HCT116 (cell line): Measurements from ENCODE around the gene SLC6A2. TPM values are rescaled to one million over a fixed set of nuclear protein-coding genes. Genes with fewer than 3 reads are reported as not detected.

Experiments
- ATAC-seq: fragments of 200-7000 bp; cut with Tn5 transposase; 2 replicates; pipeline ENCODE4 v1.9.1; 2020; ENCODE audit warnings: mild to moderate bottlenecking, moderate library complexity
- BruUV-seq: library from RNA; stranded (reverse); fragments of 400-500 nt; replicated peaks from 2 replicates; lab custom pipeline; 2021; lab: Mats Ljungman, UMichigan
- CTCF ChIA-PET: fragments of 300-600 bp; sonication (Branson Sonifier 250); formaldehyde crosslinking; loops from one replicate; lab custom pipeline; 2021; ENCODE audit warnings: antibody characterized with exemption; lab: Charles Lee
- POLR2A ChIA-PET: fragments of 300-600, 350-600 bp; sonication (Branson Sonifier 250); formaldehyde crosslinking; loops from one replicate; lab custom pipeline; 2021; ENCODE audit warnings: antibody characterized with exemption; lab: Charles Lee
- RAD21 ChIA-PET, 2 experiments: fragments of 300-600 bp; sonication (Branson Sonifier 250); formaldehyde crosslinking; loops; one replicate each; lab custom pipeline; 2023; ENCODE audit warnings: low total read pairs in 2 of 2; ENCODE audit not compliant: uncharacterized antibody in 2 of 2, unreplicated experiment in 2 of 2, low non-redundant PET in 1 of 2; lab: Charles Lee
- DNase-seq: peaks from one replicate; pipeline ENCODE4 v3.0.0-alpha.2; 2010; ENCODE audit warnings: low read depth, low spot score
- H2AFZ ChIP-seq: fragments of 200-600 bp; shearing (Covaris generic), sonication (generic); 2 replicates; pipeline ENCODE4 v1.6.1; 2017; ENCODE audit warnings: low read depth, mixed run types, mixed read lengths, antibody characterized with exemption, low read length; ENCODE audit not compliant: poor library complexity, severe bottlenecking
- H3K27ac ChIP-seq: 2 replicates; pipeline ENCODE4 v1.5.1; 2012; ENCODE audit warnings: low read depth, low read length
- H3K27me3 ChIP-seq: fragments of 200-600 bp; sonication (generic); 2 replicates; pipeline ENCODE4 v1.6.1; 2016; ENCODE audit warnings: mixed run types, low read length, mixed read lengths; ENCODE audit not compliant: insufficient read depth
- H3K36me3 ChIP-seq, 2 experiments: fragments of 200-500 bp in 1 of 2; fragments of 200-600 bp in 1 of 2; sonication (Bioruptor generic) in 1 of 2; sonication (generic) in 1 of 2; 2 replicates each; pipeline versions ENCODE4 v1.5.1 to v1.6.1; 2014 to 2016; ENCODE audit warnings: low read length in 2 of 2, inconsistent platforms in 1 of 2, mixed read lengths in 1 of 2, mixed run types in 1 of 2; ENCODE audit not compliant: insufficient read depth in 2 of 2, control insufficient read depth in 1 of 2
- H3K4me1 ChIP-seq, 2 experiments: fragments of 200-600 bp in 1 of 2; sonication (generic) in 1 of 2; 2 replicates each; pipeline versions ENCODE4 v1.5.1 to v1.6.1; 2012 to 2017; ENCODE audit warnings: low read length in 2 of 2, inconsistent platforms in 1 of 2, mild to moderate bottlenecking in 1 of 2, mixed read lengths in 1 of 2, mixed run types in 1 of 2, moderate library complexity in 1 of 2; ENCODE audit not compliant: insufficient read depth in 2 of 2, control insufficient read depth in 1 of 2
- H3K4me2 ChIP-seq: fragments of 200-600 bp; sonication (generic); 2 replicates; pipeline ENCODE4 v1.6.1; 2017; ENCODE audit warnings: mixed run types, low read length, mixed read lengths
- H3K4me3 ChIP-seq, 2 experiments: fragments of 200-600 bp in 1 of 2; sonication (generic) in 1 of 2; replicated peaks in 1 of 2; 2 replicates each; pipeline ENCODE4 v1.5.1; 2011 to 2016; ENCODE audit warnings: low read length in 2 of 2, control low read depth in 1 of 2, low read depth in 1 of 2, mild to moderate bottlenecking in 1 of 2, mixed read lengths in 1 of 2, mixed run types in 1 of 2
- H3K79me2 ChIP-seq: fragments of 200-600 bp; sonication (generic); 2 replicates; pipeline ENCODE4 v1.6.1; 2017; ENCODE audit warnings: mild to moderate bottlenecking, mixed run types, low read length, moderate library complexity, mixed read lengths; ENCODE audit not compliant: insufficient read depth
- H3K9ac ChIP-seq: fragments of 200-600 bp; sonication (generic); 2 replicates; pipeline ENCODE4 v1.6.1; 2016; ENCODE audit warnings: low read length, mixed read lengths
- H3K9me2 ChIP-seq: fragments of 200-600 bp; sonication (generic), shearing (Covaris generic); 2 replicates; pipeline ENCODE4 v1.6.1; 2017; ENCODE audit warnings: mixed run types, mild to moderate bottlenecking, moderate library complexity; ENCODE audit not compliant: insufficient read depth
- H3K9me3 ChIP-seq, 2 experiments: fragments of 200-500 bp in 1 of 2; fragments of 200-600 bp in 1 of 2; sonication (Bioruptor generic) in 1 of 2; sonication (generic) in 1 of 2; 2 replicates each; pipeline ENCODE4 v1.6.1; 2014 to 2017; ENCODE audit warnings: low read length in 2 of 2, mixed read lengths in 2 of 2, inconsistent platforms in 1 of 2, low read depth in 1 of 2, mild to moderate bottlenecking in 1 of 2, mixed run types in 1 of 2, moderate library complexity in 1 of 2; ENCODE audit not compliant: control insufficient read depth in 1 of 2, insufficient read depth in 1 of 2
- H4K20me1 ChIP-seq: fragments of 200-600 bp; sonication (generic), shearing (Covaris generic); 2 replicates; pipeline ENCODE4 v1.6.1; 2017; ENCODE audit warnings: mixed run types, mild to moderate bottlenecking, moderate library complexity; ENCODE audit not compliant: insufficient read depth
- CBX3 ChIP-seq: IDR thresholded peaks from 2 replicates; pipeline ENCODE4 v1.6.1; 2012; ENCODE audit warnings: low read depth
- CEBPB ChIP-seq: IDR thresholded peaks from 2 replicates; pipeline ENCODE4 v1.6.1; 2012; ENCODE audit warnings: low read depth
- ELF1 ChIP-seq: IDR thresholded peaks from 2 replicates; pipeline ENCODE4 v1.6.1; 2012; ENCODE audit warnings: low read depth, borderline replicate concordance
- FOSL1 ChIP-seq: IDR thresholded peaks from 2 replicates; pipeline ENCODE4 v1.6.1; 2012; ENCODE audit warnings: low read depth
- POLR2A ChIP-seq: IDR thresholded peaks from 2 replicates; pipeline ENCODE4 v1.7.0; 2011; ENCODE audit warnings: borderline replicate concordance; ENCODE audit not compliant: insufficient read depth, insufficient read length; ENCODE audit errors: extremely low read depth
- POLR2AphosphoS5 ChIP-seq: IDR thresholded peaks from 2 replicates; pipeline ENCODE4 v1.6.1; 2011; ENCODE audit warnings: mild to moderate bottlenecking, low read depth, low read length, moderate library complexity
- SIN3A ChIP-seq: IDR thresholded peaks from 2 replicates; pipeline ENCODE4 v1.6.1; 2012; ENCODE audit warnings: low read depth
- TCF7L2 ChIP-seq: IDR thresholded peaks from 2 replicates; pipeline ENCODE4 v1.7.0; 2011; ENCODE audit warnings: borderline replicate concordance, inconsistent platforms; ENCODE audit not compliant: insufficient read depth, insufficient read length; ENCODE audit errors: extremely low read depth
- YY1 ChIP-seq: IDR thresholded peaks from 2 replicates; pipeline ENCODE4 v1.6.1; 2011; ENCODE audit warnings: low read length, low read depth, moderate library complexity, mild to moderate bottlenecking; ENCODE audit not compliant: insufficient replicate concordance; ENCODE audit errors: extremely low read depth
- ZNF274 ChIP-seq: fragments of 200-500 bp; sonication (Bioruptor generic); IDR thresholded peaks from 2 replicates; pipeline ENCODE4 v1.6.1; 2014; ENCODE audit warnings: mild to moderate bottlenecking, low read depth, low read length, inconsistent platforms
- intact Hi-C: fragments of 100-400 bp; cut with micrococcal nuclease; formaldehyde crosslinking; loops from 2 replicates; pipeline ENCODE4 v1.10.0; 2022
- total RNA-seq: library from RNA; stranded (reverse); gene quantifications from one replicate; pipeline ENCODE4 v1.2.1, GENCODE V29; 2021; ENCODE audit not compliant: unreplicated experiment
- TF ChIP-seq, protein P1 (sequence below): IDR thresholded peaks from 2 replicates; pipeline ENCODE4 v1.6.1; 2012
- TF ChIP-seq, protein P2 (sequence below): IDR thresholded peaks from 2 replicates; pipeline ENCODE4 v1.6.1; 2012
- TF ChIP-seq, protein P3 (sequence below): IDR thresholded peaks from 2 replicates; pipeline ENCODE4 v1.6.1; 2012; ENCODE audit warnings: low read depth

Gene SLC6A2
- total RNA-seq, 1 experiment from 2014 or later = not detected

DNA sequence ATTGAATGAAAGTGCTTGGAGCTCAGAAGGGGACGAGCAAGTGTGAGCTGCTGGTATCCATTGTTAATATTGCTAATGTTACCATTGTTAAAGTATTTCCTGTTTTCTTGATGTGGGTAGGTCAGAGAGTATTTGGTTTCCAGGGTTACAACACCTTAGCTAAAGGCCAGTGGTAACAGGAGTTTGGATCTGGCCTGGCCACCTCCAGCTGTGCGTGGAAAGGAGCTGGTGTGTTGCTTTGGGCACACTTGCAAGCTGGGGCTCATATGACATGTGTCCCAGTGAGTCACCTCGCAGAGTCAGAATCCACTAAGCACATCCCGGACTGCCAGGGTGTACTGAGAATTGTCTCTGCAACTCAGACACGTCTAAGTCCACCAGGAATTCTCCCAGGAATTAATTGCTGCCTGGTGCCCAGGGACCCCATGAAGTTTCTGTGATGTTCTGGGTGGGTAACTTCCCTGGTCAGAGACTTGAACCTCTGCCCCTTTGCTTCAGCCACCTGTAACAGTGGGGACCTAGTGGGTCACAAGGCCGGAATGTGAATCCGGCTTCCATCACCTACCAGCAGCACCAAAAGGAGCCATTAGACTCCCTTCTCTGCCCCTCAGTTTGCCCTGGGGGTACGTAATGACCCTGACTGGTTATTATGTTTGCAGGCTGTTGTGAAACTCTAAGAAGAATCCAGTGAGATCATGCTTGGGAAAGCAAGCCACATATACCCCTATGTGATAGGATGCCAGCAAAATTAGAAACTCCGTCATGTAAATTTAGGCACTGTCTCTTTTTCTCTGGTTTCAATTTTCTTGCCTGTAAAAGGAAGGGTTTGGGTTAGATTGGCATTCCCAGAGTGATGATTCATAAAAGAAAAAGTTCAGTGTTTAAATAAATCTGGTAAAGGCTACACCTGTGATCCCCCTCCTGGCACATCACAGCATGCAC is 12.8 kb downstream of the SLC6A2 start:
- no peaks in the 10 kb centered on the region for H3K79me2 ChIP-seq
- H3K4me3 ChIP-seq = no peak overlapping the region
- no peak for ATAC-seq
- H4K20me1 ChIP-seq = no peaks in the 10 kb centered on the region
- no TSS peak for BruUV-seq
- RAD21 ChIA-PET = no interaction called here
- no peak overlapping the region for H3K9ac ChIP-seq
- no peak overlapping the region for H3K4me2 ChIP-seq
- TF ChIP-seq YY1 (no peak), POLR2A (no peak), TCF7L2 (no peak), ZNF274 (no peak), ELF1 (no peak), FOSL1 (no peak), POLR2AphosphoS5 (no peak), SIN3A (no peak), CEBPB (no peak), CBX3 (no peak)
- TF ChIP-seq, protein P1, sequence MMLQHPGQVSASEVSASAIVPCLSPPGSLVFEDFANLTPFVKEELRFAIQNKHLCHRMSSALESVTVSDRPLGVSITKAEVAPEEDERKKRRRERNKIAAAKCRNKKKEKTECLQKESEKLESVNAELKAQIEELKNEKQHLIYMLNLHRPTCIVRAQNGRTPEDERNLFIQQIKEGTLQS = no peak
- TF ChIP-seq, protein P2, sequence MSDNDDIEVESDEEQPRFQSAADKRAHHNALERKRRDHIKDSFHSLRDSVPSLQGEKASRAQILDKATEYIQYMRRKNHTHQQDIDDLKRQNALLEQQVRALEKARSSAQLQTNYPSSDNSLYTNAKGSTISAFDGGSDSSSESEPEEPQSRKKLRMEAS = no peak
- TF ChIP-seq, protein P3, sequence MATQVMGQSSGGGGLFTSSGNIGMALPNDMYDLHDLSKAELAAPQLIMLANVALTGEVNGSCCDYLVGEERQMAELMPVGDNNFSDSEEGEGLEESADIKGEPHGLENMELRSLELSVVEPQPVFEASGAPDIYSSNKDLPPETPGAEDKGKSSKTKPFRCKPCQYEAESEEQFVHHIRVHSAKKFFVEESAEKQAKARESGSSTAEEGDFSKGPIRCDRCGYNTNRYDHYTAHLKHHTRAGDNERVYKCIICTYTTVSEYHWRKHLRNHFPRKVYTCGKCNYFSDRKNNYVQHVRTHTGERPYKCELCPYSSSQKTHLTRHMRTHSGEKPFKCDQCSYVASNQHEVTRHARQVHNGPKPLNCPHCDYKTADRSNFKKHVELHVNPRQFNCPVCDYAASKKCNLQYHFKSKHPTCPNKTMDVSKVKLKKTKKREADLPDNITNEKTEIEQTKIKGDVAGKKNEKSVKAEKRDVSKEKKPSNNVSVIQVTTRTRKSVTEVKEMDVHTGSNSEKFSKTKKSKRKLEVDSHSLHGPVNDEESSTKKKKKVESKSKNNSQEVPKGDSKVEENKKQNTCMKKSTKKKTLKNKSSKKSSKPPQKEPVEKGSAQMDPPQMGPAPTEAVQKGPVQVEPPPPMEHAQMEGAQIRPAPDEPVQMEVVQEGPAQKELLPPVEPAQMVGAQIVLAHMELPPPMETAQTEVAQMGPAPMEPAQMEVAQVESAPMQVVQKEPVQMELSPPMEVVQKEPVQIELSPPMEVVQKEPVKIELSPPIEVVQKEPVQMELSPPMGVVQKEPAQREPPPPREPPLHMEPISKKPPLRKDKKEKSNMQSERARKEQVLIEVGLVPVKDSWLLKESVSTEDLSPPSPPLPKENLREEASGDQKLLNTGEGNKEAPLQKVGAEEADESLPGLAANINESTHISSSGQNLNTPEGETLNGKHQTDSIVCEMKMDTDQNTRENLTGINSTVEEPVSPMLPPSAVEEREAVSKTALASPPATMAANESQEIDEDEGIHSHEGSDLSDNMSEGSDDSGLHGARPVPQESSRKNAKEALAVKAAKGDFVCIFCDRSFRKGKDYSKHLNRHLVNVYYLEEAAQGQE = no peak
- no peaks in the 10 kb centered on the region for H3K9me3 ChIP-seq
- H3K4me1 ChIP-seq = 0 out of 4 replicates have a peak, but pooled peaks cover 0 to 3% of the 10 kb centered on the region in 2 experiments
- POLR2A ChIA-PET = no interaction called here
- no peaks in the 10 kb centered on the region for H3K9me2 ChIP-seq
- no peak overlapping the region for H3K27ac ChIP-seq
- DNase-seq = no peak
- H2AFZ ChIP-seq = no peak overlapping the region
- no peaks in the 10 kb centered on the region for H3K36me3 ChIP-seq
- CTCF ChIA-PET = interaction anchor here (1.2 kb wide), 1 partner anchor 204 kb away, joined by 3 read pairs; no protein-coding TSS in a partner anchor
- intact Hi-C loops = no loop called here
- peaks cover 24% of the 10 kb centered on the region for H3K27me3 ChIP-seq
